ENCODE results near the gene DAPP1.
"Not testable (repeated sequence)": the region's sequence is repeated elsewhere in the genome, so short reads cannot be mapped to it uniquely, and the experiment has no call there.

DAPP1 gene

GRCh38 chr4:99816545-99817308, at the start of gene DAPP1:
TSS of gene DAPP1 (plus strand) at chr4:99816827. CDS start at chr4:99816914, 87 bp downstream.
- no peak within 1 kb of the TSS for H3K27ac ChIP-seq (ENCODE audit: low read depth, low read length)
- H3K79me2 ChIP-seq (ENCODE audit: control insufficient read depth, insufficient read depth, low read length, unreplicated experiment), result no peaks in the 10 kb centered on the region
- H3K4me1 ChIP-seq (ENCODE audit: control insufficient read depth, insufficient read depth, low read length, unreplicated experiment), result no peaks in the 10 kb centered on the region
- no peak within 1 kb of the TSS for H2AFZ ChIP-seq (ENCODE audit: low read length, unreplicated experiment)
- no peaks in the 10 kb centered on the region for H3K36me3 ChIP-seq (ENCODE audit: insufficient read depth, low read length)
- peaks cover 19% of the 10 kb centered on the region; the same call in 1 of the 2 replicates for H3K27me3 ChIP-seq (ENCODE audit: insufficient read depth, low read length)
- no peak within 1 kb of the TSS for H3K4me3 ChIP-seq (ENCODE audit: low read depth, low read length)

GRCh38 chr4:99770842-99771241, 45.8 kb upstream of the DAPP1 start:
- not testable (repeated sequence) for H3K79me2 ChIP-seq (ENCODE audit: control insufficient read depth, insufficient read depth, low read length, unreplicated experiment); H3K36me3 ChIP-seq (ENCODE audit: insufficient read depth, low read length); H3K4me1 ChIP-seq (ENCODE audit: control insufficient read depth, insufficient read depth, low read length, unreplicated experiment); H3K4me3 ChIP-seq (ENCODE audit: low read depth, low read length); H3K27ac ChIP-seq (ENCODE audit: low read depth, low read length); H2AFZ ChIP-seq (ENCODE audit: low read length, unreplicated experiment)
- peaks cover 24% of the 10 kb centered on the region; the same call in 1 of the 2 replicates for H3K27me3 ChIP-seq (ENCODE audit: insufficient read depth, low read length)

GRCh38 chr4:99783940-99784339, 32.7 kb upstream of the DAPP1 start:
- Histone ChIP-seq H3K4me1 (ENCODE audit: control insufficient read depth, insufficient read depth, low read length, unreplicated experiment) (no peaks in the 10 kb centered on the region), H3K36me3 (ENCODE audit: insufficient read depth, low read length) (no peaks in the 10 kb centered on the region), H2AFZ (ENCODE audit: low read length, unreplicated experiment) (no peak overlapping the region), H3K27me3 (ENCODE audit: insufficient read depth, low read length) (peaks cover 42% of the 10 kb centered on the region), H3K79me2 (ENCODE audit: control insufficient read depth, insufficient read depth, low read length, unreplicated experiment) (no peaks in the 10 kb centered on the region), H3K27ac (ENCODE audit: low read depth, low read length) (no peak overlapping the region), H3K4me3 (ENCODE audit: low read depth, low read length) (no peak overlapping the region)

GRCh38 chr4:99784842-99785241, 31.8 kb upstream of the DAPP1 start:
- no peak overlapping the region for H3K27ac ChIP-seq (ENCODE audit: low read depth, low read length)
- no peaks in the 10 kb centered on the region for H3K4me1 ChIP-seq (ENCODE audit: control insufficient read depth, insufficient read depth, low read length, unreplicated experiment)
- H3K36me3 ChIP-seq (ENCODE audit: insufficient read depth, low read length), result no peaks in the 10 kb centered on the region
- peaks cover 51% of the 10 kb centered on the region for H3K27me3 ChIP-seq (ENCODE audit: insufficient read depth, low read length)
- no peaks in the 10 kb centered on the region for H3K79me2 ChIP-seq (ENCODE audit: control insufficient read depth, insufficient read depth, low read length, unreplicated experiment)
- H2AFZ ChIP-seq (ENCODE audit: low read length, unreplicated experiment), result no peak overlapping the region
- no peak overlapping the region for H3K4me3 ChIP-seq (ENCODE audit: low read depth, low read length)

- no peak overlapping the region for H2AFZ ChIP-seq (ENCODE audit: low read length, unreplicated experiment)
- H3K4me1 ChIP-seq (ENCODE audit: control insufficient read depth, insufficient read depth, low read length, unreplicated experiment), result no peaks in the 10 kb centered on the region
- H3K4me3 ChIP-seq (ENCODE audit: low read depth, low read length), result no peak overlapping the region
- H3K36me3 ChIP-seq (ENCODE audit: insufficient read depth, low read length), result no peaks in the 10 kb centered on the region
- H3K27ac ChIP-seq (ENCODE audit: low read depth, low read length), result no peak overlapping the region
- peaks cover 52% of the 10 kb centered on the region for H3K27me3 ChIP-seq (ENCODE audit: insufficient read depth, low read length)
- no peaks in the 10 kb centered on the region for H3K79me2 ChIP-seq (ENCODE audit: control insufficient read depth, insufficient read depth, low read length, unreplicated experiment)
These were observed 25.6 kb upstream of the DAPP1 start for GRCh38 chr4:99790796-99791617.

- Histone ChIP-seq H3K27ac (ENCODE audit: low read depth, low read length) (no peak overlapping the region), H3K4me1 (ENCODE audit: control insufficient read depth, insufficient read depth, low read length, unreplicated experiment) (no peaks in the 10 kb centered on the region), H3K4me3 (ENCODE audit: low read depth, low read length) (no peak overlapping the region), H3K36me3 (ENCODE audit: insufficient read depth, low read length) (no peaks in the 10 kb centered on the region), H3K27me3 (ENCODE audit: insufficient read depth, low read length) (peaks cover 66% of the 10 kb centered on the region), H3K79me2 (ENCODE audit: control insufficient read depth, insufficient read depth, low read length, unreplicated experiment) (no peaks in the 10 kb centered on the region), H2AFZ (ENCODE audit: low read length, unreplicated experiment) (no peak overlapping the region)
These were observed 16.2 kb upstream of the DAPP1 start for GRCh38 chr4:99800332-99801004.

- H2AFZ ChIP-seq (ENCODE audit: low read length, unreplicated experiment), result no peak overlapping the region
- H3K4me3 ChIP-seq (ENCODE audit: low read depth, low read length), result no peak overlapping the region
- H3K36me3 ChIP-seq (ENCODE audit: insufficient read depth, low read length), result no peaks in the 10 kb centered on the region
- H3K79me2 ChIP-seq (ENCODE audit: control insufficient read depth, insufficient read depth, low read length, unreplicated experiment), result no peaks in the 10 kb centered on the region
- H3K27me3 ChIP-seq (ENCODE audit: insufficient read depth, low read length), result peaks cover 73% of the 10 kb centered on the region
- no peaks in the 10 kb centered on the region for H3K4me1 ChIP-seq (ENCODE audit: control insufficient read depth, insufficient read depth, low read length, unreplicated experiment)
- no peak overlapping the region for H3K27ac ChIP-seq (ENCODE audit: low read depth, low read length)
These were observed 15.5 kb upstream of the DAPP1 start for GRCh38 chr4:99801005-99801699.

- no peak overlapping the region for H3K27ac ChIP-seq (ENCODE audit: low read depth, low read length)
- no peak overlapping the region for H2AFZ ChIP-seq (ENCODE audit: low read length, unreplicated experiment)
- no peaks in the 10 kb centered on the region for H3K79me2 ChIP-seq (ENCODE audit: control insufficient read depth, insufficient read depth, low read length, unreplicated experiment)
- H3K4me3 ChIP-seq (ENCODE audit: low read depth, low read length), result no peak overlapping the region
- H3K4me1 ChIP-seq (ENCODE audit: control insufficient read depth, insufficient read depth, low read length, unreplicated experiment), result no peaks in the 10 kb centered on the region
- no peaks in the 10 kb centered on the region for H3K36me3 ChIP-seq (ENCODE audit: insufficient read depth, low read length)
- H3K27me3 ChIP-seq (ENCODE audit: insufficient read depth, low read length), result peaks cover 85% of the 10 kb centered on the region
These were observed 13.0 kb upstream of the DAPP1 start for GRCh38 chr4:99803566-99804101.

GRCh38 chr4:99806545-99806944, 10.1 kb upstream of the DAPP1 start:
- Histone ChIP-seq H3K4me3 (ENCODE audit: low read depth, low read length) (no peak overlapping the region), H3K36me3 (ENCODE audit: insufficient read depth, low read length) (no peaks in the 10 kb centered on the region), H3K4me1 (ENCODE audit: control insufficient read depth, insufficient read depth, low read length, unreplicated experiment) (no peaks in the 10 kb centered on the region), H3K79me2 (ENCODE audit: control insufficient read depth, insufficient read depth, low read length, unreplicated experiment) (no peaks in the 10 kb centered on the region), H3K27me3 (ENCODE audit: insufficient read depth, low read length) (peaks cover 65% of the 10 kb centered on the region), H3K27ac (ENCODE audit: low read depth, low read length) (no peak overlapping the region), H2AFZ (ENCODE audit: low read length, unreplicated experiment) (no peak overlapping the region)

GRCh38 chr4:99807666-99808065, 9.0 kb upstream of the DAPP1 start:
- H2AFZ ChIP-seq (ENCODE audit: low read length, unreplicated experiment), result no peak overlapping the region
- no peak overlapping the region for H3K4me3 ChIP-seq (ENCODE audit: low read depth, low read length)
- H3K36me3 ChIP-seq (ENCODE audit: insufficient read depth, low read length), result no peaks in the 10 kb centered on the region
- no peak overlapping the region for H3K27ac ChIP-seq (ENCODE audit: low read depth, low read length)
- no peaks in the 10 kb centered on the region for H3K79me2 ChIP-seq (ENCODE audit: control insufficient read depth, insufficient read depth, low read length, unreplicated experiment)
- H3K27me3 ChIP-seq (ENCODE audit: insufficient read depth, low read length), result peaks cover 55% of the 10 kb centered on the region
- H3K4me1 ChIP-seq (ENCODE audit: control insufficient read depth, insufficient read depth, low read length, unreplicated experiment), result no peaks in the 10 kb centered on the region

All from ACC112 (cell line).